Naive B cell (primary cell): ENCODE data around the gene CITED2. TPM values are rescaled to one million over a fixed set of nuclear protein-coding genes. Genes with fewer than 3 reads are reported as not detected.
"Not testable (repeated sequence)": the region's sequence is repeated elsewhere in the genome, so short reads cannot be mapped to it uniquely, and the experiment has no call there.

Source experiments
- ATAC-seq, 2 donors: fragments of 150-1000 bp; cut with Tn5 transposase; 2 replicates each; pipeline ENCODE4 v1.10.0; 2021; ENCODE audit warnings: low read depth in 2 of 2, mild to moderate bottlenecking in 2 of 2, moderate library complexity in 2 of 2
- DNase-seq: peaks from one replicate; pipeline ENCODE4 v3.0.0; 2022
- H3K27ac Mint-ChIP-seq, 6 donors: one replicate each; pipeline ENCODE4 v1.8.0; 2020 to 2022; ENCODE audit warnings: mild to moderate bottlenecking in 6 of 6, mixed read lengths in 6 of 6, moderate library complexity in 5 of 6, inconsistent platforms in 2 of 6
- H3K27me3 Mint-ChIP-seq, 3 donors: one replicate each; pipeline ENCODE4 v1.8.0; 2021 to 2022; ENCODE audit warnings: mixed read lengths in 3 of 3, mild to moderate bottlenecking in 1 of 3
- H3K36me3 Mint-ChIP-seq, 2 donors: one replicate each; pipeline ENCODE4 v1.8.0; 2020 to 2022; ENCODE audit warnings: mixed read lengths in 2 of 2, inconsistent platforms in 1 of 2, mild to moderate bottlenecking in 1 of 2
- H3K4me1 Mint-ChIP-seq, 3 donors: one replicate each; pipeline ENCODE4 v1.8.0; 2020 to 2022; ENCODE audit warnings: mixed read lengths in 3 of 3, inconsistent platforms in 1 of 3, mild to moderate bottlenecking in 1 of 3, moderate library complexity in 1 of 3
- H3K4me3 Mint-ChIP-seq, 8 donors: one replicate each; pipeline ENCODE4 v1.8.0; 2020 to 2022; ENCODE audit warnings: mild to moderate bottlenecking in 8 of 8, mixed read lengths in 8 of 8, moderate library complexity in 8 of 8, inconsistent platforms in 2 of 8
- H3K9me3 Mint-ChIP-seq, 7 donors: one replicate each; pipeline ENCODE4 v1.8.0; 2020 to 2022; ENCODE audit warnings: mixed read lengths in 7 of 7, mild to moderate bottlenecking in 5 of 7, inconsistent platforms in 2 of 7, moderate library complexity in 1 of 7
- polyA plus RNA-seq, 6 donors: library from polyadenylated mRNA; unstranded; fragments of 300-500 nt; fragmentation: Illumina TruSeq; gene quantifications; one replicate each; pipeline ENCODE4 v1.2.3, GENCODE V29; 2021; ENCODE audit warnings: low read depth in 6 of 6

Gene CITED2, protein sequence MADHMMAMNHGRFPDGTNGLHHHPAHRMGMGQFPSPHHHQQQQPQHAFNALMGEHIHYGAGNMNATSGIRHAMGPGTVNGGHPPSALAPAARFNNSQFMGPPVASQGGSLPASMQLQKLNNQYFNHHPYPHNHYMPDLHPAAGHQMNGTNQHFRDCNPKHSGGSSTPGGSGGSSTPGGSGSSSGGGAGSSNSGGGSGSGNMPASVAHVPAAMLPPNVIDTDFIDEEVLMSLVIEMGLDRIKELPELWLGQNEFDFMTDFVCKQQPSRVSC
- 10 to 100 TPM in 5 of 6 donors, 1 to 10 TPM in 1; 6.0 to 19.3 (median 16.5) TPM for polyA plus RNA-seq

DNA sequence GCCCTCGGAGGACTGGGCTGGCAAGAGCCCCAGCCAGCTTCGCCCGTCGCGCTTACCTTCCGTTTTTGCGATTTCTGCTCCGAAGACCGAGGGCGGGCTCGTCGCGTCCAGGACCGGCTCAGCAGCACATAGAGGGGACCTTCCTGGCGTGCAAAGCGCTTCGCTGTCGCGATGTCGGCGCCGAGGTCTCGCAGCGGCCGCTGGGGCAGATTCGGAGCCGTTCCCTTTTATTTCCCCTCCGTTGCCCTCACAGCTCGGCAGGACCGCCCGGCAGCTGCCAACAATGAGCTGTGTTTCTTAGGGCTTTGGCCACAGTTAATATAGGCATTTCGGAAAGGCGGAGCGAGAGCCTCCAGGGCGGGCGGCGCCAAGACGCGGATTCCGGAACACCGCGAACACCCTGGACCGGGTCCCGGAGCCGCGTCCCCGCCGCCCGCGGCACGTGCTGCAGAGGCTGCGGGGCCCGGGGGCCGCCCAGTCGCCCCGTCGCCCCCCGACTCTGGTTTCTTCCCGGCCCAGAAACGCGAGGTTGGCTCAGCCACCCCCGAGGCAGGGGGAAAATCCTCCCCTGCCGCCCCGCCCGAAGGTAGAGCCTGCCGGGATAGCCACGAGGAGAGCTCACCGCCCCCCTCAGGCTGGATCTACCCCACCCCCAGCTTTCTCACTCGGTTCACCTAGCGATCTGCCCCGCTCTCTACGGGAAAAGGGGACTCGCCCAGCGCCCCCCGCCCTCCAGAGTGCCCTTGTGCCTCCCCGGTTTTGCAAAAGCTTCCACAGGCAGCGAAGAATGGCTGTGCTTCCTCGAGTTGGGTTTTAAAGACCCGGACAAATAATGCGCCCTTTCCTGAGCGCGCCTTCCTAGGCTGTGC is at the start of gene CITED2:
CITED2 (minus strand) TSS at position 292 of the 869 bp plus-strand sequence. CDS start 704 bp downstream, outside the sequence.
- Mint-ChIP-seq H3K27ac (peak within 1 kb of the TSS; percentile 93 to 99 (median 98)), H3K4me3 (peak within 1 kb of the TSS; percentile 98 to 100 (median 99)), H3K4me1 (peaks cover 17 to 37% (median 21%) of the 10 kb centered on the region in 3 donors), H3K27me3 (no peaks in the 10 kb centered on the region), H3K36me3 (peaks cover 0 to 6% of the 10 kb centered on the region in 2 donors), H3K9me3 (no peaks in the 10 kb centered on the region)
- DNase-seq (peak; percentile 95), ATAC-seq (peak; percentile 72)

DNA sequence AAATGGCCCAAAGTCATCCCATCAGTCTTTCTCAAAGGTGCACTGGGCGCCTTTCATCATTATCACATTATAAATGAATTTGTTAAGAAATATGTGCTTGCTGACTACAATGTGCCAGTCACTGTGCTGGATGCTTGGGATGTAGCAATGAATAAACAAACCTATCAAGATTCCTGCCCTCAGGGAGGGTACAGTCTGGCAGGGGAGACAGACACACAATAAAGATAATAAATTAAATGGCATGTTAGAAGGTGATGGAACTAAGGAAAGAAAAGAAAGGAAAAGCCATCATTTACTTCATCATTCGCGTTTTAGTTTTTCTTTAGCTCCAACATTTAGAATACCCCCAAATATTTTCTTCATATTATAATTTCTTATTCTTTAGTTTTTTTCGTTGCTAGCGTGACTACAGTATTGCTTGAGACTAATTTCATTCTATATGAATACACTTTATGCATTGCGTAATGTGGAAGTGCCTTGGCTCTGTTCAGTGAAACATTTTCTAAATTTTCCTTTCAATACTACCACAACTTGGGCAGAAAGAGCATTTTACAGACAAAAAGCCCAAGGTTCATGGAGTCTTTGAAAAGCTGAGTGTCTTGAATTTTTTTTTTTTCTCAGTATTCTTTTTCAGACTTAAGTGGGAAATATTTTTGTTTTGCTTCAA is 48.7 kb upstream of the CITED2 start:
- Mint-ChIP-seq H3K36me3 (no peaks in the 10 kb centered on the region), H3K27ac (peak overlapping the region in 1 of 6 donors; percentile 30), H3K9me3 (no peaks in the 10 kb centered on the region), H3K4me3 (no peak overlapping the region), H3K4me1 (peaks cover 0 to 5% (median 0%) of the 10 kb centered on the region in 3 donors), H3K27me3 (no peaks in the 10 kb centered on the region)
- DNase-seq (no peak), ATAC-seq (no peak)

DNA sequence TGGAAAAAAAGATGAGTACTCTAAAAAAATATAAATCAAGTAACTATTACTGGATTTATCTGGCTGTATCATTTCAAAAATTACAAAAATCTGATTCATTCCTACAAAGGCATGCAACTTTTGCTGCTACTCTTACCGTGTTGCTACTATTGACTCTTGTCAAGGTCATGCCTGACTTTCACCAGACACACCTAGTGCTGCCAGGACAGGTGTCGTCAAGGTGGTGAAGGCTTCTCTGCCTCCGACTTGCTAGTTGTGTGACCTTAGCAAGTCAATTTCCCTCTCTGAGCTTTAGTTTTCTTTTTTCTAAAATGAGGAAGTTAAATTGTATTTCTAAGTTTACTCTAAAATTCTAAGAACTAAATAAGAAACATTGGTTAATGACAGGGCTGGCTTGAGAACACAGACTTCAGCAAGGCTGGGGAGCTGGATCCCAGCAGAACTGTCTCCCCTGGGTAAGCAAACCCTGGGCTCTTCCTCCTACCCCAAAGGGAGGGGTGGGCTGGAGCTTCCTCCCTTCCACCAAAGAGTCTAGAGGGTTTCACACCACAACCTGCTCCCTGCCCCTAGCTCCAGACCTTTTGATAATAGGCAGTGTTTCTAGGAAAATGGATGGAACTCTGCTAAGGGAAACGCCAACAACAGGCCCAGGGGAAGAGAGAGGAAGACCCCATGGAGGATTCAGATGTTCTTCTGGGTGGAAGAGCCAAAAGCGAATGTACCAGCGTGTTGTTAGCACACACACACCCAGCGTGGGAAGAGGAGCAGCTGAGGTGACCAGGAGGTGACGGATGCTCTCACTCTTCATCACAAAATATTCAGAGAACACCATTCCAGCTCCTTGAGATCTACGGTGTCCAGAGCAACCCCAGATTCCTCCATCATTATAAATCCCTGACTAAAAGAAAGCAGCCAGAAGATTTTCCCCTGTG is 47.9 kb upstream of the CITED2 start:
- no peak overlapping the region for H3K4me3 Mint-ChIP-seq
- no peaks in the 10 kb centered on the region for H3K36me3 Mint-ChIP-seq
- DNase-seq (no peak), ATAC-seq (no peak)
- H3K27me3 Mint-ChIP-seq = no peaks in the 10 kb centered on the region
- H3K4me1 Mint-ChIP-seq = peaks cover 0 to 5% (median 0%) of the 10 kb centered on the region in 3 donors
- no peaks in the 10 kb centered on the region for H3K9me3 Mint-ChIP-seq
- peak overlapping the region in 1 of 6 donors; percentile 60 for H3K27ac Mint-ChIP-seq

DNA sequence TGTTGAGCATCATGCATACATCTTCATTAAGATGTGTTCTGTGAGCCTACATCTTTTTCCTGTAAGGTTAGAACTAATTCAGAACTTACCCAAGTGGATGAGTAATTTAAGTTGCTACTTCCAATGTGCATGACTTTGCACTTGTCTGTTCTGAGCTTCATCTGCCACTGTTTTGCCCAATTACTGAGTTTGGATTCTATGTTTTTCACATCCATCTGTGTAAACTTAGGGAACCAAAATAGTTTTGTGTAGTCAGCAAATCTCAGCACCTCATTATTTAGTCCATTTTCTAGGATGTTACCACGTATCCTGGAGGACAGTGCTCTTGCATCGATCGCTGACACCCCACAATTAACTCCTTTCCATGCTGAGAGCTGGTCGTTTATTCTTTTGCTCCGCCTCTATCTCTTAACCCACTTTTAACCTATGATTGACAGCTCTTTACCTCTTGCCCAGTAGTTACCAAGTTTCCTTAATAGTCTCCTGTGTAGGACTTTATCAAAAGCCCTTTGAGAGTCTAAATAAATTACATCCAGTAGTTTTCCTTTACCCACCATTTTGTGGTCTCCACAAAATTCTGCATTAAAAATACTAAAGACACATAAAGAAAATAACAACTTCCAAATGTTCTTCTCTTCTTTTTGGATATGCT is 44.2 kb upstream of the CITED2 start:
- no peak for DNase-seq
- Mint-ChIP-seq H3K4me3 (no peak overlapping the region), H3K27ac (no peak overlapping the region), H3K9me3 (no peaks in the 10 kb centered on the region), H3K36me3 (no peaks in the 10 kb centered on the region), H3K27me3 (no peaks in the 10 kb centered on the region), H3K4me1 (peaks cover 0 to 5% (median 0%) of the 10 kb centered on the region in 3 donors)
- ATAC-seq = no peak

DNA sequence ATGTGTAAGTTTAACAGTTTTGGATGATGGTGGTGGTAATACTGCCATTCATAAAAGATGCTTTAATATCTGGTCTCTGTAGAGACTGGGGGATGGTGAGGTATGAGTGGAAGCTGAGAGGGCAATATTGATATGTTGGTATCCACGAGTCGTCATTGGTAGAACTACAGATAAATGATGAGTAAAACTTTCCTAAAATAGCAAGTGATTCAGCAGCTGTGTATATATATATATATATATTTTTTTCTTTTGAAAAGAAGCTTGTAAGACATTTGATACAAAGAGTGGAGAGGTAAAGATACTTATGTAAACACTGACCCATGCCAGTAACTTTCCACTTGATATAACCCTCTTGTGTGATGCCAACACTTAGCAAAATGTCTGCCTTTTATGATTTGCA is 41.7 kb upstream of the CITED2 start:
- peaks cover 0 to 2% (median 0%) of the 10 kb centered on the region in 7 donors for H3K9me3 Mint-ChIP-seq
- H3K27me3 Mint-ChIP-seq = no peaks in the 10 kb centered on the region
- ATAC-seq (no peak), DNase-seq (no peak)
- no peak overlapping the region for H3K27ac Mint-ChIP-seq
- H3K36me3 Mint-ChIP-seq = no peaks in the 10 kb centered on the region
- no peak overlapping the region for H3K4me3 Mint-ChIP-seq
- H3K4me1 Mint-ChIP-seq = no peaks in the 10 kb centered on the region

DNA sequence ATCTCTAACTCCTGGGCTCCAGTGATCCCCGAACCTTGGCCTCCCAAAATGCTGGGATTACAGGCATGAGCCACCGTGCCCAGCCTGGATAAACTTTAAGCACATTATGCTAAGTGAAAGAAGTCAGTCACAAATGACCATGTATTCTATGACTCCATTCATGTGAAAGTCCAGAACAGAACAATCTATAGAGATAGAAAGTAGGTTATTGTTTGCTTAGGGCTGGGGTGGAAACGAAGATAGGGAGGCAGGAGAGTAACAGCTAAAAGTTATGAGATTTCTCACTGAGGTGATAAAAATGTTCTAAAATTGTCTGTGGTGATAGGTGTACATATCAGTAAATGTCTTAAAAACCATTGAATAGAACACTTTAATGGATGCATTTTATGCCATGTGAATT is 40.9 kb upstream of the CITED2 start:
- H3K4me1 Mint-ChIP-seq = no peaks in the 10 kb centered on the region
- no peaks in the 10 kb centered on the region for H3K36me3 Mint-ChIP-seq
- H3K27ac Mint-ChIP-seq = no peak overlapping the region
- H3K4me3 Mint-ChIP-seq = no peak overlapping the region
- H3K27me3 Mint-ChIP-seq = no peaks in the 10 kb centered on the region
- no peak for DNase-seq
- H3K9me3 Mint-ChIP-seq = peaks cover 0 to 2% (median 0%) of the 10 kb centered on the region in 7 donors
- ATAC-seq = no peak

DNA sequence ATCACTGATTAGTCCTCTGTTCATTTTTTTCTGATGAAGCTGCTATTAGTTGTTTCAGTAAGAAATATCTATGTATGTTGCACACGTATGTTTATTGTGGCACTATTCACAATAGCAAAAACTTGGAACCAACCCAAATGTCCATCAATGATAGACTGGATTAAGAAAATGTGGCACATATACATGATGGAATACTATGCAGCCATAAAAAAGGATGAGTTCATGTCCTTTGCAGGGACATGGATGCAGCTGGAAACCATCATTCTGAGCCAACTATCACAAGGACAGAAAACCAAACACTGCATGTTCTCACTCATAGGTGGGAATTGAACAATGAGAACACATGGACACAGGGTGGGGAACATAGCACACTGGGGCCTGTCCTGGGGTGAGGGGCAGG is 37.7 kb upstream of the CITED2 start:
- not testable (repeated sequence) for DNase-seq, ATAC-seq, H3K27ac Mint-ChIP-seq, H3K27me3 Mint-ChIP-seq, H3K4me1 Mint-ChIP-seq, H3K36me3 Mint-ChIP-seq, H3K9me3 Mint-ChIP-seq, H3K4me3 Mint-ChIP-seq

DNA sequence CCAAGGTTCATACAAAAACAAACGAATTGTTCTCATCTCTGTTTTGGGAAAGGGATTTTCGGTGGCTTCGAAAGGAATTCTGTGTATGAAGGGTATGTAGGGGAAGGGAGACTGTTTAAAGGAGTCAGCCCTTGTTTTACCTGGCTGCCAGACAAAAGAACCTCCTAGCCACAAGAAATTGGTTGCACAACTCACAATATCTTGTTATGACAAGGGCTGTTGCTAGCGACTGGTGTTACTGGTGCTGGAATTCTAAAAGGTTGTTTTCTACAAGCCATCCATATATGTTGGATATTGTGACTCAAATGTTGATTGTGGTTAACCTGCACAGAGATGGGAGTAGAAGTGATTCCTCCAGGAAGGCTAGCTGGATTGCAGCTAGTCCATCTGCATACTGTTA is 34.6 kb upstream of the CITED2 start:
- no peak for ATAC-seq

DNA sequence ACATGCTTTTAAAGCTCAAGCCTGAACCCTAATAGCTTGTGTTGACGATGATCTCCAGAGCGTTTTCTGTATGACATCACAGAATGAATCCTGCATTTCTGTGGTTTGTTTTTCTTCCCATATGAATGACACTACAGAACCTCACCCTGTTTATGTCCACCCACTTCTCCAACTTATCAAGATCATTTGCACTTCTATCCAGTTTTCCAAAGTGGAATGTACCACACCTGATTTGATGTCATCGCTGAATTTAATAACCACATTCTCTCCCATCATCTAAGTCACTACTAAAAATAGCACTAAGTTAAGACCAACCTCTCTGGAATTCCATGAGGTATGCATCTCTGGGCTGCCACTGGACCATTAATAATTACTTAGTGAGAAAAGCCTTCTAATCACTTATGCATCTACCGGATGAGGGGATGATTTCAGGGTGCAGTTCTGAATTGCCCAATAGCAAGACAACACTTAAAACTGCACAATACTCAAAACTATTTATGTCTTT is 33.3 kb upstream of the CITED2 start:
- H3K9me3 Mint-ChIP-seq = peaks cover 0 to 2% (median 0%) of the 10 kb centered on the region in 7 donors
- H3K27me3 Mint-ChIP-seq = no peaks in the 10 kb centered on the region
- H3K4me3 Mint-ChIP-seq = no peak overlapping the region
- ATAC-seq (no peak), DNase-seq (no peak)
- no peaks in the 10 kb centered on the region for H3K36me3 Mint-ChIP-seq
- H3K4me1 Mint-ChIP-seq = no peaks in the 10 kb centered on the region
- no peak overlapping the region for H3K27ac Mint-ChIP-seq

More for the DNA sequence above, 34.6 kb upstream of the CITED2 start:
- Mint-ChIP-seq H3K4me1 (no peaks in the 10 kb centered on the region), H3K27ac (no peak overlapping the region), H3K4me3 (no peak overlapping the region), H3K27me3 (no peaks in the 10 kb centered on the region), H3K36me3 (no peaks in the 10 kb centered on the region), H3K9me3 (peaks cover 0 to 2% (median 0%) of the 10 kb centered on the region in 7 donors)
- no peak for DNase-seq

DNA sequence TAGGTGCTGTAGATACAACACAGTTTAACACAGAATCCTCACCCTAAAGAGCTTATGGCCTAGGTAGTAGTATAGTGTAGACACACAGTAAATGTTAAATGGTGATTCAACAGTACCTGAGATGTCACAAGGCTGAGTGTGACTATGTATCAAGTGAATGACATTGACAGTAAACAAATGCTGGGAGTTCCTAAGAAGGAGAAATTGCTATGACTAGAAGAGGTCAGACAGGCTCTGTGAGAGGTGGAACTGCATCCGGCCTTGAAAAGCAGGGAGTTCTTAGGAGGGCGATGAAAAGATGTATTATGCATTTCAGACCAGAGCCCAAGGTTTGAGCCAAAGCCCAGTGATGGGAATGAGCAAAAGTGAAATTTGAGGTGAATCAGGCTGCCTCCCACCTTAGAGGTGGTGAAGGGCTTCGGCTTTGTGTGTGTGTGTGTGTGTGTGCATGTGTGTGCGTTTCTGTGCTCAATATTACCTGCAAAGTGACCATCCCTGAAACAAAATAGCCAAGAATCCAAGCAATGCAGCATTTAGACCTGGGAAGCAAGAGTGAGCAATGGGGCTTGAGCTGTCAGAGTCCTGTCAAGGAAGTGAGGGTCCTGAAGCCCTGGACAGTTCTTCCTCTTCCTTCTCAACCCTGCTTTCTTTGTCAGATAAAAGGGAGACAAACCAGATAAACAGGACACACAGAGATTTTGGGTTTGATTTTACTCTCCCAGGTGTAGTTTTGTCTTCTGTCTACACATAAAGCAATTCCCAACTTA is 32.3 kb upstream of the CITED2 start:
- Mint-ChIP-seq H3K36me3 (no peaks in the 10 kb centered on the region), H3K4me3 (no peak overlapping the region), H3K4me1 (no peaks in the 10 kb centered on the region), H3K9me3 (peaks cover 0 to 2% (median 0%) of the 10 kb centered on the region in 7 donors), H3K27ac (no peak overlapping the region), H3K27me3 (no peaks in the 10 kb centered on the region)
- DNase-seq (no peak), ATAC-seq (no peak)

DNA sequence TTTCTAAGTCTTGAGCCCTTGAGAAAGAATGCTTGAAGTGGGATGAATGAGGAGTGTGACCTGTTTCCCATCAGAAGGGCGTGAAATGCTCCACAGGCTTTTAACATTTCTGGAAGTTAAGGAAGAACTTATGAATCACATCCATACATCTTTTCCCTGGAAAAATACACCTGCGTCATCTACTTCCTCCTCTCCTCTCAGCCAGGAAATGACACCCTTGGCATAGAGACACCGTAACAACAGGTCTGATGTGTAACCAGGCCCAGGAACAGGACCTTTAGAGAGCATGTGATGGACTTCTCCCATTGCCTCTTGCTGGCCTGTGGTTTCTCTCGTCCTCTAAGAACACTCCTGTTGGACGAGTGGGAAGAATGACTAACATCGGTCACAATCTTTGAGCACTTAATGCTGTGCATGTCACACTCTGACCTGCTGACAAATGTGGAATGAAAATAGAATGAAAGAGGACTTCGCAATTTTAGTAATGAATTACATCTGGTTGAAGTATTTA is 28.5 kb upstream of the CITED2 start:
- no peak for ATAC-seq
- no peak overlapping the region for H3K27ac Mint-ChIP-seq
- no peaks in the 10 kb centered on the region for H3K4me1 Mint-ChIP-seq

More for the DNA sequence above, 28.5 kb upstream of the CITED2 start:
- Mint-ChIP-seq H3K27me3 (no peaks in the 10 kb centered on the region), H3K9me3 (no peaks in the 10 kb centered on the region), H3K36me3 (no peaks in the 10 kb centered on the region), H3K4me3 (no peak overlapping the region)
- no peak for DNase-seq
